Body of pancreas (tissue), 4 donors: ENCODE results near the gene CENPO.

Experiments used
- CTCF ChIP-seq, 7 experiments: fragments of 450-650 bp in 4 of 7; fragments of 200-600 bp in 3 of 7; sonication (generic) in 3 of 7; IDR thresholded peaks; one replicate each; pipeline ENCODE4 v1.5.1; 2016 to 2019; ENCODE audit warnings: antibody characterized with exemption in 7 of 7
- POLR2A ChIP-seq, 3 donors: fragments of 450-650 bp; IDR thresholded peaks; one replicate each; pipeline ENCODE4 v1.6.1; 2016; ENCODE audit warnings: antibody characterized with exemption in 3 of 3, mild to moderate bottlenecking in 2 of 3

- no peak for TF ChIP-seq CTCF (IDR thresholded peaks at IDR 0.05)
- TF ChIP-seq POLR2A (IDR thresholded peaks at IDR 0.05) = no peak
Observed at GRCh38 chr2:24832073-24832461, 38.8 kb downstream of the CENPO start.
